Measurements from ENCODE around the gene ARHGAP4. TPM values are rescaled to one million over a fixed set of nuclear protein-coding genes. Genes with fewer than 3 reads are reported as not detected.

Gene ARHGAP4
- total and polyA plus RNA-seq, 7 donors: 8.4 to 122 (median 17.3) TPM

- TF ChIP-seq, protein P1, sequence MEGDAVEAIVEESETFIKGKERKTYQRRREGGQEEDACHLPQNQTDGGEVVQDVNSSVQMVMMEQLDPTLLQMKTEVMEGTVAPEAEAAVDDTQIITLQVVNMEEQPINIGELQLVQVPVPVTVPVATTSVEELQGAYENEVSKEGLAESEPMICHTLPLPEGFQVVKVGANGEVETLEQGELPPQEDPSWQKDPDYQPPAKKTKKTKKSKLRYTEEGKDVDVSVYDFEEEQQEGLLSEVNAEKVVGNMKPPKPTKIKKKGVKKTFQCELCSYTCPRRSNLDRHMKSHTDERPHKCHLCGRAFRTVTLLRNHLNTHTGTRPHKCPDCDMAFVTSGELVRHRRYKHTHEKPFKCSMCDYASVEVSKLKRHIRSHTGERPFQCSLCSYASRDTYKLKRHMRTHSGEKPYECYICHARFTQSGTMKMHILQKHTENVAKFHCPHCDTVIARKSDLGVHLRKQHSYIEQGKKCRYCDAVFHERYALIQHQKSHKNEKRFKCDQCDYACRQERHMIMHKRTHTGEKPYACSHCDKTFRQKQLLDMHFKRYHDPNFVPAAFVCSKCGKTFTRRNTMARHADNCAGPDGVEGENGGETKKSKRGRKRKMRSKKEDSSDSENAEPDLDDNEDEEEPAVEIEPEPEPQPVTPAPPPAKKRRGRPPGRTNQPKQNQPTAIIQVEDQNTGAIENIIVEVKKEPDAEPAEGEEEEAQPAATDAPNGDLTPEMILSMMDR (IDR thresholded peaks at IDR 0.05): no peak
- TF ChIP-seq POLR2A (IDR thresholded peaks at IDR 0.05): no peak
- Histone ChIP-seq H3K4me1 (no peaks in the 10 kb centered on the region), H3K27ac (no peak overlapping the region), H3K27me3 (peaks cover 0 to 6% (median 0%) of the 10 kb centered on the region in 3 donors), H3K4me3 (no peak overlapping the region), H3K36me3 (no peaks in the 10 kb centered on the region), H3K9me3 (no peaks in the 10 kb centered on the region)
- DNase-seq: no peak
- intact Hi-C loops (cut with DNase I): no loop called here
- 95 to 96% methylated on average over 22 of the region's 22 CpGs for WGBS, 2 donors
These were observed 15.6 kb downstream of the ARHGAP4 start for GRCh38 chrX:153910446-153910845.

DNA sequence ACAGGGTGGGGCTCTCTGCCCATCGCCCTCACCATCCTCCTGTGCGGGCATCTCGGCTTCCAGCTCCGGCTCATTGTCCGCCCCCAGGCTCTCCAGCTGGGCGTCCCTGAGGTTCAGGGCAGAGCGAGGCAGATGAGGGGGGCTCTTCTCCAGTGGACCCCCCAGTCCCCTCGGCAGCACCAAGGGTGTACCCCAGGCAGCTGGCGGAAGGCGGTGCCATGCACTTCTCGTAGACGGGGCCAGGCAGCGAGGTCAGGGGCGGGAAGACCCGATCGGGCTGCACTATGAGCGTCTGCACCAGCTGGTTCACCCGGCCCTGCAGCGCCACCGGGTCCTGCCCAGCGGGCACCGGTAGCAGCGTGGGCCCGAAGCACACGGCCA, 16.1 kb downstream of the ARHGAP4 start:
- Histone ChIP-seq H3K27ac (no peak overlapping the region), H3K4me1 (no peaks in the 10 kb centered on the region), H3K27me3 (peaks cover 0 to 6% (median 0%) of the 10 kb centered on the region in 3 donors), H3K9me3 (no peaks in the 10 kb centered on the region), H3K4me3 (no peak overlapping the region), H3K36me3 (no peaks in the 10 kb centered on the region)
- intact Hi-C loops (cut with DNase I): no loop called here
- 93 to 95% methylated on average over 25 of the region's 25 CpGs for WGBS, 2 donors
- TF ChIP-seq, protein P1 (IDR thresholded peaks at IDR 0.05): no peak
- DNase-seq: no peak

GRCh38 chrX:153909024-153909979, 16.8 kb downstream of the ARHGAP4 start:
- WGBS, 2 donors: 84 to 88% methylated on average over 37 of the region's 37 CpGs
- Histone ChIP-seq H3K27ac (no peak overlapping the region), H3K36me3 (no peaks in the 10 kb centered on the region), H3K9me3 (no peaks in the 10 kb centered on the region), H3K27me3 (peaks cover 0 to 6% (median 0%) of the 10 kb centered on the region in 3 donors), H3K4me3 (no peak overlapping the region), H3K4me1 (peaks cover 0 to 4% (median 0%) of the 10 kb centered on the region in 4 donors)
- intact Hi-C loops (cut with DNase I): no loop called here
- DNase-seq: peak; percentile 61
- TF ChIP-seq, protein P1 (IDR thresholded peaks at IDR 0.05): no peak
- TF ChIP-seq POLR2A (IDR thresholded peaks at IDR 0.05): no peak
- no peak for TF ChIP-seq EP300 (IDR thresholded peaks at IDR 0.05)

GRCh38 chrX:153908219-153908860, 17.7 kb downstream of the ARHGAP4 start:
- Histone ChIP-seq H3K36me3 (no peaks in the 10 kb centered on the region), H3K27me3 (peaks cover 0 to 4% (median 0%) of the 10 kb centered on the region in 3 donors), H3K27ac (no peak overlapping the region), H3K9me3 (no peaks in the 10 kb centered on the region), H3K4me1 (peaks cover 0 to 9% (median 0%) of the 10 kb centered on the region in 4 donors), H3K4me3 (no peak overlapping the region)
- TF ChIP-seq POLR2A (IDR thresholded peaks at IDR 0.05): no peak
- TF ChIP-seq, protein P1 (IDR thresholded peaks at IDR 0.05): no peak
- TF ChIP-seq EP300 (IDR thresholded peaks at IDR 0.05): no peak
- TF ChIP-seq POLR2AphosphoS5 (IDR thresholded peaks at IDR 0.05): no peak
- DNase-seq: peak; percentile 60
- intact Hi-C loops (cut with DNase I): no loop called here
- WGBS, 2 donors: 90 to 93% methylated on average over 23 of the region's 23 CpGs
